ENCODE data around the gene JUNB.

Gene JUNB

GRCh38 chr19:12834976-12835757 lies 43.9 kb downstream of the JUNB start:
- Histone ChIP-seq H3K4me1 (ENCODE audit: low read length) (peaks cover 3% of the 10 kb centered on the region; the same call in 1 of the 2 replicates), H3K4me2 (ENCODE audit: low read depth, low read length) (no peak overlapping the region), H3K4me3 (ENCODE audit: low read length) (no peak overlapping the region)

DNA sequence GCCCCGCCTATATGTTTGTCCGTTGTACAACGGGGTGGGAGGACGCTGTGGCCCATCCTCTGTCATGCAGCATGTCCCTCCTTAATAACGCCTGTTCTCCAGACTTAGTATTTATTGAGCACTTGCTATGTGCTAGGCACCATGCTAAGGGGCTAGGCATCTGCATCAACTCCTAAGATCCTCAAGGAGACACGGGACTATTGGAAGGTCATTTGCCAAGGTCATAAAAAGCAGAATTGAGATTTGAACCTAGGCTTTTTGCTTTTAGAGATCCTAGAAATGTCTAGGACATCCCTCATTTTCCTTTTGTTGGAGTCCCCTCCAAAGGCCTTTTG lies 45.2 kb downstream of the JUNB start:
- no peaks in the 10 kb centered on the region for H3F3A ChIP-seq (ENCODE audit: insufficient read depth, low read length)
- H3K27ac ChIP-seq (ENCODE audit: low read length) = no peak overlapping the region
- H3K27me3 ChIP-seq (replicated peaks; ENCODE audit: insufficient read depth, low read length) = peaks cover 83% of the 10 kb centered on the region

More at GRCh38 chr19:12834976-12835757, 43.9 kb downstream of the JUNB start:
- TF ChIP-seq EZH2 (optimal IDR thresholded peaks at IDR 0.05; ENCODE audit: low read depth, low read length) = no peak
- TF ChIP-seq, protein P1, sequence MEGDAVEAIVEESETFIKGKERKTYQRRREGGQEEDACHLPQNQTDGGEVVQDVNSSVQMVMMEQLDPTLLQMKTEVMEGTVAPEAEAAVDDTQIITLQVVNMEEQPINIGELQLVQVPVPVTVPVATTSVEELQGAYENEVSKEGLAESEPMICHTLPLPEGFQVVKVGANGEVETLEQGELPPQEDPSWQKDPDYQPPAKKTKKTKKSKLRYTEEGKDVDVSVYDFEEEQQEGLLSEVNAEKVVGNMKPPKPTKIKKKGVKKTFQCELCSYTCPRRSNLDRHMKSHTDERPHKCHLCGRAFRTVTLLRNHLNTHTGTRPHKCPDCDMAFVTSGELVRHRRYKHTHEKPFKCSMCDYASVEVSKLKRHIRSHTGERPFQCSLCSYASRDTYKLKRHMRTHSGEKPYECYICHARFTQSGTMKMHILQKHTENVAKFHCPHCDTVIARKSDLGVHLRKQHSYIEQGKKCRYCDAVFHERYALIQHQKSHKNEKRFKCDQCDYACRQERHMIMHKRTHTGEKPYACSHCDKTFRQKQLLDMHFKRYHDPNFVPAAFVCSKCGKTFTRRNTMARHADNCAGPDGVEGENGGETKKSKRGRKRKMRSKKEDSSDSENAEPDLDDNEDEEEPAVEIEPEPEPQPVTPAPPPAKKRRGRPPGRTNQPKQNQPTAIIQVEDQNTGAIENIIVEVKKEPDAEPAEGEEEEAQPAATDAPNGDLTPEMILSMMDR (IDR thresholded peaks at IDR 0.05; ENCODE audit: low read length) = no peak
- no peak for TF ChIP-seq EZH2phosphoT487 (IDR thresholded peaks at IDR 0.05; ENCODE audit: low read length)
- no peaks in the 10 kb centered on the region for H3F3A ChIP-seq (ENCODE audit: insufficient read depth, low read length)
- H3K79me2 ChIP-seq (ENCODE audit: low read length) = no peaks in the 10 kb centered on the region
- DNase-seq = no peak
- no peaks in the 10 kb centered on the region for H3K9me2 ChIP-seq (replicated peaks; ENCODE audit: insufficient read depth, low read length)
- no peak overlapping the region for H2AFZ ChIP-seq (ENCODE audit: low read length)
- peaks cover 78% of the 10 kb centered on the region for H3K27me3 ChIP-seq (replicated peaks; ENCODE audit: insufficient read depth, low read length)
- H4K20me1 ChIP-seq (ENCODE audit: insufficient read depth, low read length) = no peaks in the 10 kb centered on the region
- no peak overlapping the region for H3K9ac ChIP-seq (ENCODE audit: low read length)
- H3K36me3 ChIP-seq (replicated peaks; ENCODE audit: insufficient read depth, low read length) = no peaks in the 10 kb centered on the region
- H3K9me3 ChIP-seq (replicated peaks; ENCODE audit: insufficient read depth, low read length) = no peaks in the 10 kb centered on the region
- H3K27ac ChIP-seq (ENCODE audit: low read length) = no peak overlapping the region

GRCh38 chr19:12837225-12837624 lies 45.9 kb downstream of the JUNB start:
- Histone ChIP-seq H3F3A (ENCODE audit: insufficient read depth, low read length) (no peaks in the 10 kb centered on the region), H3K79me2 (ENCODE audit: low read length) (no peaks in the 10 kb centered on the region), H3K27ac (ENCODE audit: low read length) (no peak overlapping the region), H4K20me1 (ENCODE audit: insufficient read depth, low read length) (no peaks in the 10 kb centered on the region), H2AFZ (ENCODE audit: low read length) (no peak overlapping the region), H3K27me3 (replicated peaks; ENCODE audit: insufficient read depth, low read length) (peaks cover 89% of the 10 kb centered on the region), H3K4me1 (ENCODE audit: low read length) (peaks cover 3% of the 10 kb centered on the region; the same call in 1 of the 2 replicates), H3K9me2 (replicated peaks; ENCODE audit: insufficient read depth, low read length) (no peaks in the 10 kb centered on the region), H3K36me3 (replicated peaks; ENCODE audit: insufficient read depth, low read length) (no peaks in the 10 kb centered on the region), H3K9ac (ENCODE audit: low read length) (no peak overlapping the region), H3K4me2 (ENCODE audit: low read depth, low read length) (no peak overlapping the region), H3K4me3 (ENCODE audit: low read length) (no peak overlapping the region), H3K9me3 (replicated peaks; ENCODE audit: insufficient read depth, low read length) (no peaks in the 10 kb centered on the region)
- TF ChIP-seq EZH2phosphoT487 (IDR thresholded peaks at IDR 0.05; ENCODE audit: low read length) = no peak
- DNase-seq = no peak

More for the DNA sequence above, 45.2 kb downstream of the JUNB start:
- Histone ChIP-seq H3K4me3 (ENCODE audit: low read length) (no peak overlapping the region), H4K20me1 (ENCODE audit: insufficient read depth, low read length) (no peaks in the 10 kb centered on the region), H3K79me2 (ENCODE audit: low read length) (no peaks in the 10 kb centered on the region), H3K4me2 (ENCODE audit: low read depth, low read length) (peak overlapping the region; percentile 3; the same call in 1 of the 2 replicates), H3K9me2 (replicated peaks; ENCODE audit: insufficient read depth, low read length) (no peaks in the 10 kb centered on the region), H3K4me1 (ENCODE audit: low read length) (peaks cover 3% of the 10 kb centered on the region; the same call in 1 of the 2 replicates), H2AFZ (ENCODE audit: low read length) (no peak overlapping the region), H3K9me3 (replicated peaks; ENCODE audit: insufficient read depth, low read length) (no peaks in the 10 kb centered on the region), H3K36me3 (replicated peaks; ENCODE audit: insufficient read depth, low read length) (no peaks in the 10 kb centered on the region), H3K9ac (ENCODE audit: low read length) (no peak overlapping the region)
- no peak for TF ChIP-seq EZH2phosphoT487 (IDR thresholded peaks at IDR 0.05; ENCODE audit: low read length)
- TF ChIP-seq, protein P1 (IDR thresholded peaks at IDR 0.05; ENCODE audit: low read length) = no peak
- no peak for TF ChIP-seq EZH2 (optimal IDR thresholded peaks at IDR 0.05; ENCODE audit: low read depth, low read length)
- no peak for DNase-seq
